ENCODE measurements around the gene TBC1D17. TPM values are rescaled to one million over a fixed set of nuclear protein-coding genes. Genes with fewer than 3 reads are reported as not detected.

The TBC1D17 gene
- polyA plus RNA-seq, 1 donor (not counting 4 experiments of a cell fraction or from before 2014, with no cell fraction given): 9.4 TPM

DNA sequence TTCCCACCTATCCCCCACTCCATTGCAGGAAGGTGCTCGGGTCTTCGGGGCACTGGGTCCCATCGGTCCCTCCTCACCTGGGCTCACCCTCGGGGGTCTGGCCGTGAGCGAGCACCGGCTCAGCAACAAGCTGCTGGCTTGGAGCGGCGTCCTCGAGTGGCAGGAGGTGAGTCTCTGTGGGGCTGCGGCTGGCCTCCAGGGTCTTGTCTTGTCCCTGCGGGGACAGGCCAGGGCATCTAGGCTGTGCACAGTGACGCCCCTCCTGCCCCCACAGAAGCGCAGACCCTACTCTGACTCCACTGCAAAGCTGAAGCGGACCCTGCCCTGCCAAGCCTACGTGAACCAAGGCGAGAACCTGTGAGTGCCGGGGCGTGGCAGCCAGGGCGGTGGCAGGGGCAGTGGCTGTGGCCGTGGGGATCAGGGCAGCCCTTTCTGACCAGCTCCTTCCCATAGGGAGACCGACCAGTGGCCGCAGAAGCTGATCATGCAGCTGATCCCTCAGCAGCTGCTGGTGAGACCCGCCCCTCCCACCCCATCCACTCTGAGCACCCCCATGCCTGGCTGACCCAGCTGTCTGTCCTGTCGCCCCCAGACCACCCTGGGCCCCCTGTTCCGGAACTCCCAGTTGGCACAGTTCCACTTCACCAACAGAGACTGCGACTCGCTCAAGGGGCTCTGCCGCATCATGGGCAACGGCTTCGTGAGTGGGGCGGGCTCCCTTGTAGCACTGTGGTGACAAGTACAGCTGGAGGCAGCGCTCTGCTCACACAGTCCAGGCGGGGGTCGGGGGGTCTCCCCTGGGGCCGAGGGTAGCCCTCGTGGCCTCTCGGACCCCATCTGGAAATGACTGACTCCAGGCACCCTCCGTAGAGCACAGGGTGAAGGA, 22.9 kb upstream of the TBC1D17 start:
- dilution Hi-C loops (cut with MboI; ENCODE audit: extremely low pct_ligation_motif_present, low sequenced_read_pairs): no loop called here
- Histone ChIP-seq H3K9ac (ENCODE audit: control insufficient read depth, extremely low read depth, insufficient read depth, low read length) (no peak overlapping the region), H3K4me3 (ENCODE audit: control insufficient read depth in 2 of 3, extremely low read depth in 1 of 3, insufficient read depth in 2 of 3, low read depth in 1 of 3, low read length in 3 of 3) (no peak overlapping the region), H3K9me1 (ENCODE audit: control insufficient read depth, extremely low read depth, insufficient read depth, low read length) (no peaks in the 10 kb centered on the region), H3K27me3 (ENCODE audit: control insufficient read depth, extremely low read depth, insufficient read depth, low read length) (no peaks in the 10 kb centered on the region), H3K27ac (ENCODE audit: control insufficient read depth, insufficient read depth, low read length) (no peak overlapping the region), H2AFZ (ENCODE audit: control insufficient read depth, low read length) (no peak overlapping the region), H3K4me2 (ENCODE audit: control insufficient read depth, extremely low read depth, insufficient read depth, low read depth, low read length) (no peak overlapping the region), H3K36me3 (ENCODE audit: control insufficient read depth in 2 of 2, extremely low read depth in 1 of 2, insufficient read depth in 2 of 2, low read length in 2 of 2) (peaks cover 17% of the 10 kb centered on the region in 2 experiments), H3K4me1 (ENCODE audit: control insufficient read depth, extremely low read depth, insufficient read depth, low read length) (peaks cover 17% of the 10 kb centered on the region), H3K9me3 (ENCODE audit: control insufficient read depth, low read depth, low read length) (no peaks in the 10 kb centered on the region), H4K20me1 (ENCODE audit: control insufficient read depth, extremely low read depth, insufficient read depth, low read length) (peaks cover 7% of the 10 kb centered on the region), H3K79me2 (ENCODE audit: control insufficient read depth, insufficient read depth, low read length) (peaks cover 22% of the 10 kb centered on the region)
- no peak for DNase-seq (ENCODE audit: low read depth, low spot score)
- no peak for FAIRE-seq
- TF ChIP-seq EZH2 (IDR thresholded peaks at IDR 0.05; ENCODE audit: low read length): no peak

DNA sequence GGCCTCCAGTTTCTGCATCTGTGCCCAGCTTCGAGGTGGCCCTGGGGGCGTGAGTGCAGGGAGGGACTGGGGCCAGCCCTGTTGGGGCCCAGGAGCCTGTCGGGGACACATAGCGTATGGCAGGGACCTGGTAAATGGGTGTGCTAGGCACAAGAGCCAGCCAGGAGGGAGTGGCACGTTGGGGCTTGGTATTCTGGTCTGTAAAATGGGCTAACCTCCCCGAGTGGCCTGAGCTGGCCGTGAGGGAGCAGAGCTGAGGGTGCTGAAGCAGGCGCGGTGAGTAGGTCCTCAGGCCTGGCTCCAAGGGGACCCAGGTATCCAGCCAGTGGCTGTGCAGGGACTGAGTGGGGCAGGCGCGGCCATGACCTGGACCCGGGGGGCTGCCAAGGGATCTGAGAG, 22.2 kb upstream of the TBC1D17 start:
- no peak overlapping the region for H3K27ac ChIP-seq (ENCODE audit: control insufficient read depth, insufficient read depth, low read length)
- peaks cover 13% of the 10 kb centered on the region for H3K4me1 ChIP-seq (ENCODE audit: control insufficient read depth, extremely low read depth, insufficient read depth, low read length)
- TF ChIP-seq, protein P1, sequence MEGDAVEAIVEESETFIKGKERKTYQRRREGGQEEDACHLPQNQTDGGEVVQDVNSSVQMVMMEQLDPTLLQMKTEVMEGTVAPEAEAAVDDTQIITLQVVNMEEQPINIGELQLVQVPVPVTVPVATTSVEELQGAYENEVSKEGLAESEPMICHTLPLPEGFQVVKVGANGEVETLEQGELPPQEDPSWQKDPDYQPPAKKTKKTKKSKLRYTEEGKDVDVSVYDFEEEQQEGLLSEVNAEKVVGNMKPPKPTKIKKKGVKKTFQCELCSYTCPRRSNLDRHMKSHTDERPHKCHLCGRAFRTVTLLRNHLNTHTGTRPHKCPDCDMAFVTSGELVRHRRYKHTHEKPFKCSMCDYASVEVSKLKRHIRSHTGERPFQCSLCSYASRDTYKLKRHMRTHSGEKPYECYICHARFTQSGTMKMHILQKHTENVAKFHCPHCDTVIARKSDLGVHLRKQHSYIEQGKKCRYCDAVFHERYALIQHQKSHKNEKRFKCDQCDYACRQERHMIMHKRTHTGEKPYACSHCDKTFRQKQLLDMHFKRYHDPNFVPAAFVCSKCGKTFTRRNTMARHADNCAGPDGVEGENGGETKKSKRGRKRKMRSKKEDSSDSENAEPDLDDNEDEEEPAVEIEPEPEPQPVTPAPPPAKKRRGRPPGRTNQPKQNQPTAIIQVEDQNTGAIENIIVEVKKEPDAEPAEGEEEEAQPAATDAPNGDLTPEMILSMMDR (optimal IDR thresholded peaks at IDR 0.05 in 1 of 3, IDR thresholded peaks at IDR 0.05 in 1 of 3, conservative IDR thresholded peaks at IDR 0.05 in 1 of 3; ENCODE audit: extremely low read depth in 1 of 3, insufficient read depth in 2 of 3, low read length in 3 of 3): no peak
- TF ChIP-seq EZH2 (IDR thresholded peaks at IDR 0.05; ENCODE audit: low read length): no peak
- H3K4me2 ChIP-seq (ENCODE audit: control insufficient read depth, extremely low read depth, insufficient read depth, low read depth, low read length): no peak overlapping the region
- H3K9me3 ChIP-seq (ENCODE audit: control insufficient read depth, low read depth, low read length): no peaks in the 10 kb centered on the region
- no peaks in the 10 kb centered on the region for H3K27me3 ChIP-seq (ENCODE audit: control insufficient read depth, extremely low read depth, insufficient read depth, low read length)
- dilution Hi-C loops (cut with MboI; ENCODE audit: extremely low pct_ligation_motif_present, low sequenced_read_pairs): no loop called here
- peaks cover 22% of the 10 kb centered on the region for H3K79me2 ChIP-seq (ENCODE audit: control insufficient read depth, insufficient read depth, low read length)
- no peak overlapping the region for H3K9ac ChIP-seq (ENCODE audit: control insufficient read depth, extremely low read depth, insufficient read depth, low read length)
- no peaks in the 10 kb centered on the region for H3K9me1 ChIP-seq (ENCODE audit: control insufficient read depth, extremely low read depth, insufficient read depth, low read length)
- DNase-seq (ENCODE audit: low read depth, low spot score) (no peak), FAIRE-seq (no peak)
- H2AFZ ChIP-seq (ENCODE audit: control insufficient read depth, low read length): no peak overlapping the region
- no peak overlapping the region for H3K4me3 ChIP-seq (ENCODE audit: control insufficient read depth in 2 of 3, extremely low read depth in 1 of 3, insufficient read depth in 2 of 3, low read depth in 1 of 3, low read length in 3 of 3)
- H4K20me1 ChIP-seq (ENCODE audit: control insufficient read depth, extremely low read depth, insufficient read depth, low read length): peaks cover 7% of the 10 kb centered on the region
- peaks cover 19 to 23% of the 10 kb centered on the region in 2 experiments for H3K36me3 ChIP-seq (ENCODE audit: control insufficient read depth in 2 of 2, extremely low read depth in 1 of 2, insufficient read depth in 2 of 2, low read length in 2 of 2)
